ENCODE measurements around the gene RNF157. TPM values are rescaled to one million over a fixed set of nuclear protein-coding genes. Genes with fewer than 3 reads are reported as not detected.

Gene RNF157
- total and polyA plus RNA-seq, 9 of the 15 experiments (the other 6 are each of a cell fraction or from before 2014, with no cell fraction given), result 8.1 to 31.7 (median 20.8) TPM

GRCh38 chr17:76182016-76182764, 58.1 kb downstream of the RNF157 start (continued):
- no peak for TF ChIP-seq GTF3C2 (IDR thresholded peaks at IDR 0.05; ENCODE audit: borderline replicate concordance, extremely low read depth, insufficient read length)
- no peak for TF ChIP-seq E2F3 (CRISPR knock-in tag; IDR thresholded peaks at IDR 0.05)
- no peak for TF ChIP-seq E2F8 (IDR thresholded peaks at IDR 0.05; ENCODE audit: low read depth, partially characterized antibody)
- no peak for TF ChIP-seq GATA2 (CRISPR knock-in tag; IDR thresholded peaks at IDR 0.05)
- TF ChIP-seq SP1 (CRISPR knock-in tag; IDR thresholded peaks at IDR 0.05), result no peak
- TF ChIP-seq PYGO2 (tag; IDR thresholded peaks at IDR 0.05), result 0 out of 2 replicates have a peak, but pooled peaks have one; percentile 60
- TF ChIP-seq NONO (IDR thresholded peaks at IDR 0.05; ENCODE audit: low read depth in 2 of 2, low read length in 1 of 2), result no peak
- no peak for TF ChIP-seq RUNX1 (IDR thresholded peaks at IDR 0.05; ENCODE audit: low read depth)
- TF ChIP-seq ZNF431 (CRISPR knock-in tag; IDR thresholded peaks at IDR 0.05), result no peak
- TF ChIP-seq TFAM (CRISPR knock-in tag; conservative IDR thresholded peaks at IDR 0.05), result no peak
- TF ChIP-seq ZNF274 (IDR thresholded peaks at IDR 0.05; ENCODE audit: borderline replicate concordance, low read depth, low read length), result no peak
- no peak for TF ChIP-seq CAMTA2 (CRISPR knock-in tag; conservative IDR thresholded peaks at IDR 0.05)
- TF ChIP-seq SREBF2 (CRISPR knock-in tag; IDR thresholded peaks at IDR 0.05), result no peak
- no peak for TF ChIP-seq VEZF1 (CRISPR knock-in tag; IDR thresholded peaks at IDR 0.05)
- TF ChIP-seq E2F6 (IDR thresholded peaks at IDR 0.05; ENCODE audit: borderline replicate concordance in 1 of 2, extremely low read depth in 1 of 2, insufficient read depth in 1 of 2, insufficient read length in 1 of 2, low read depth in 1 of 2, low read length in 1 of 2, poor library complexity in 1 of 2, severe bottlenecking in 1 of 2), result peak in 1 of 2 experiments; percentile 53
- TF ChIP-seq ZFX (CRISPR knock-in tag; IDR thresholded peaks at IDR 0.05), result no peak
- TF ChIP-seq HMBOX1 (IDR thresholded peaks at IDR 0.05), result no peak; the same call in 1 of the 2 replicates
- no peak for TF ChIP-seq MAFF (IDR thresholded peaks at IDR 0.05; ENCODE audit: low read length)
